ENCODE results near the gene MRPL43. TPM values are rescaled to one million over a fixed set of nuclear protein-coding genes. Genes with fewer than 3 reads are reported as not detected.

MRPL43 gene
- total and polyA plus RNA-seq, 10 of the 15 experiments (the other 5 are each of a cell fraction or from before 2014, with no cell fraction given) = 16.6 to 108 (median 65.1) TPM

GRCh38 chr10:100967332-100967731 is 20.0 kb downstream of the MRPL43 start (continued):
- TF ChIP-seq GABPA (IDR thresholded peaks at IDR 0.05; ENCODE audit: low read depth) (no peak), IRF4 (IDR thresholded peaks at IDR 0.05; ENCODE audit: low read depth, low read length) (no peak), SMAD1 (IDR thresholded peaks at IDR 0.05; ENCODE audit: low read depth, partially characterized antibody) (no peak), SREBF1 (IDR thresholded peaks at IDR 0.05; ENCODE audit: low read length) (no peak), ATF3 (IDR thresholded peaks at IDR 0.05; ENCODE audit: borderline replicate concordance, extremely low read depth, low read depth, low read length) (no peak), MEF2A (IDR thresholded peaks at IDR 0.05; ENCODE audit: insufficient read depth, low read depth, low read length) (no peak), CREB1 (IDR thresholded peaks at IDR 0.05; ENCODE audit: low read depth) (no peak), NFYB (IDR thresholded peaks at IDR 0.05; ENCODE audit: insufficient read depth, low read depth, low read length) (no peak), SMARCA5 (IDR thresholded peaks at IDR 0.05) (no peak)

- in situ Hi-C loops (cut with MboI) (no loop called here), intact Hi-C loops (cut with micrococcal nuclease; ENCODE audit: unreplicated experiment) (no loop called here)
- RAD21 ChIA-PET (ENCODE audit: unreplicated experiment) = no interaction called here
- SMC1A ChIA-PET (ENCODE audit: uncharacterized antibody, unreplicated experiment) = no interaction called here
- peaks cover 3% of the 10 kb centered on the region; the same call in 1 of the 2 replicates for H3K4me1 ChIP-seq (ENCODE audit: control insufficient read depth, insufficient read depth, low read length)
- H4K20me1 ChIP-seq (ENCODE audit: control insufficient read depth, insufficient read depth) = no peaks in the 10 kb centered on the region
- POLR2A ChIA-PET = interaction anchor here (1.1 kb wide), 1 partner anchor 18 kb away, joined by 3 read pairs; no protein-coding TSS in a partner anchor
- ATAC-seq (no peak), DNase-seq (ENCODE audit: low read depth, low spot score) (no peak), FAIRE-seq (no peak)
- H3K9ac ChIP-seq (ENCODE audit: control insufficient read depth, insufficient read depth, low read length) = no peak overlapping the region
- no peaks in the 10 kb centered on the region for H3K9me3 ChIP-seq (replicated peaks; ENCODE audit: control insufficient read depth, insufficient read depth, low read length)
- H3K27me3 ChIP-seq (replicated peaks in 1 of 2; ENCODE audit: control insufficient read depth in 2 of 2, insufficient read depth in 2 of 2, low read length in 1 of 2) = no peaks in the 10 kb centered on the region
- H3K4me2 ChIP-seq (ENCODE audit: control insufficient read depth, insufficient read depth) = no peak overlapping the region
- H3K36me3 ChIP-seq (ENCODE audit: control insufficient read depth in 2 of 2, insufficient read depth in 2 of 2, low read length in 1 of 2) = peaks cover 2 to 4% of the 10 kb centered on the region in 2 experiments; a peak in 3 of 4 replicates
- CTCF ChIA-PET = interaction anchor here (0.8 to 4.6 kb wide), 4 partner anchors 18 to 48 kb away, joined by 3 to 29 read pairs (median 12); no protein-coding TSS in a partner anchor
- 92% methylated on average over 2 of the region's 2 CpGs for WGBS (ENCODE audit: insufficient coverage, insufficient replicate concordance, low lambda C conversion rate, missing lambda C conversion rate)
- H3K79me2 ChIP-seq (ENCODE audit: control insufficient read depth, insufficient read depth, low read length) = no peaks in the 10 kb centered on the region
- no peak overlapping the region for H3K27ac ChIP-seq (ENCODE audit: control insufficient read depth, insufficient read depth)
- no peak overlapping the region for H3K4me3 ChIP-seq
- H2AFZ ChIP-seq (ENCODE audit: control insufficient read depth, low read depth, low read length) = no peak overlapping the region
- BruUV-seq (replicated peaks) = no TSS peak
- no peak for TF ChIP-seq ATF3 (IDR thresholded peaks at IDR 0.05; ENCODE audit: borderline replicate concordance, extremely low read depth, low read depth, low read length)
- no peak for TF ChIP-seq IRF5 (IDR thresholded peaks at IDR 0.05; ENCODE audit: borderline replicate concordance)
- no peak for TF ChIP-seq IKZF1 (conservative IDR thresholded peaks at IDR 0.05)
- no peak for TF ChIP-seq PAX5 (IDR thresholded peaks at IDR 0.05; ENCODE audit: borderline replicate concordance, low read depth, low read length)
- TF ChIP-seq SMAD5 (IDR thresholded peaks at IDR 0.05; ENCODE audit: low read depth) = no peak
- no peak for TF ChIP-seq BCL3 (IDR thresholded peaks at IDR 0.05; ENCODE audit: borderline replicate concordance, insufficient read depth, low read depth, low read length, poor library complexity, severe bottlenecking)
- TF ChIP-seq ZSCAN29 (IDR thresholded peaks at IDR 0.05) = no peak
- TF ChIP-seq BMI1 (IDR thresholded peaks at IDR 0.05; ENCODE audit: borderline replicate concordance) = no peak
- no peak for TF ChIP-seq KAT2A (conservative IDR thresholded peaks at IDR 0.05; ENCODE audit: control insufficient read depth, low read depth, low read length)
- no peak for TF ChIP-seq HDAC6 (IDR thresholded peaks at IDR 0.05; ENCODE audit: unreplicated experiment)
- no peak for TF ChIP-seq NRF1 (conservative IDR thresholded peaks at IDR 0.05; ENCODE audit: low read depth, low read length)
These were observed 20.4 kb downstream of the MRPL43 start for GRCh38 chr10:100966887-100967286.

Data from GM12878 (cell line).